ENCODE data around the gene PLTP. TPM values are rescaled to one million over a fixed set of nuclear protein-coding genes. Genes with fewer than 3 reads are reported as not detected.

Gene PLTP
- total RNA-seq = 36.3 and 43.6 TPM in 2 replicates

GRCh38 chr20:45911486-45912343, at the start of gene PLTP:
Gene PLTP, minus strand, starts transcription at chr20:45912155. Its CDS starts 703 bp downstream, at chr20:45911452.

GRCh38 chr20:45934586-45935415, 22.8 kb upstream of the PLTP start, which contains the start of gene PCIF1:
Gene PCIF1, plus strand, starts transcription at chr20:45934683. Its CDS starts 4,317 bp downstream, at chr20:45939000.

GRCh38 chr20:45890985-45891983, 20.7 kb downstream of the PLTP start, which contains the start of the genes CTSA and NEURL2:
Gene CTSA, plus strand, starts transcription at chr20:45891335. Its CDS starts 234 bp downstream, at chr20:45891569.
Gene NEURL2, minus strand, starts transcription at chr20:45891208. Its CDS starts 217 bp downstream, at chr20:45890991.

GRCh38 chr20:45887346-45887715, 24.6 kb downstream of the PLTP start, which contains the start of gene SPATA25:
Gene SPATA25, minus strand, starts transcription at chr20:45887622. Its CDS starts 32 bp downstream, at chr20:45887590.

GRCh38 chr20:45880988-45881788, 30.8 kb downstream of the PLTP start, which contains the start of gene ZSWIM1:
Gene ZSWIM1, plus strand, starts transcription at chr20:45881227. Its CDS starts 1,366 bp downstream, at chr20:45882593.

GRCh38 chr20:45857114-45857881, 54.7 kb downstream of the PLTP start, which contains the start of the genes ACOT8 and ZSWIM3:
Gene ACOT8, minus strand, starts transcription at chr20:45857392. Its CDS starts 77 bp downstream, at chr20:45857315.
Gene ZSWIM3, plus strand, starts transcription at chr20:45857614. Its CDS starts 212 bp downstream, at chr20:45857826.

Other genes with a start within 250 kb of the PLTP start
- gene WFDC11, start 241.9 kb downstream of the PLTP start, total RNA-seq = not detected in 2 replicates
- gene WFDC13, start 210.1 kb downstream of the PLTP start, total RNA-seq = not detected in 2 replicates
- gene WFDC10B, start 207.1 kb downstream of the PLTP start, total RNA-seq = not detected in 2 replicates
- gene SPINT4, start 189.8 kb downstream of the PLTP start, total RNA-seq = not detected in 2 replicates
- gene WFDC3, start 120.3 kb downstream of the PLTP start, total RNA-seq = 0.89 and 5.8 TPM in 2 replicates
- gene DNTTIP1, start 120.2 kb downstream of the PLTP start, total RNA-seq = 28.5 and 34.6 TPM in 2 replicates
- 85.6 and 91.8 TPM in 2 replicates for gene UBE2C, start 99.5 kb downstream of the PLTP start, total RNA-seq
- gene TNNC2, start 84.8 kb downstream of the PLTP start, total RNA-seq = not detected in 2 replicates
- 69.8 and 73.5 TPM in 2 replicates for gene SNX21, start 78.4 kb downstream of the PLTP start, total RNA-seq
- 58.3 and 71.8 TPM in 2 replicates for gene ACOT8, start 54.8 kb downstream of the PLTP start, total RNA-seq
- gene ZSWIM3, start 54.5 kb downstream of the PLTP start, total RNA-seq = 2.6 and 5.1 TPM in 2 replicates
- 7.8 and 12.2 TPM in 2 replicates for gene ZSWIM1, start 30.9 kb downstream of the PLTP start, total RNA-seq
- not detected in 2 replicates for gene SPATA25, start 24.5 kb downstream of the PLTP start, total RNA-seq
- gene NEURL2, start 20.9 kb downstream of the PLTP start, total RNA-seq = 1.2 and 6.4 TPM in 2 replicates
- 87.2 and 101 TPM in 2 replicates for gene CTSA, start 20.8 kb downstream of the PLTP start, total RNA-seq
- gene PCIF1, start 22.5 kb upstream of the PLTP start, total RNA-seq = 13.8 and 31.7 TPM in 2 replicates
- 9.5 and 12.4 TPM in 2 replicates for gene ZNF335, start 60.0 kb upstream of the PLTP start, total RNA-seq
- under 0.01 and 0.58 TPM in 2 replicates for gene MMP9, start 96.8 kb upstream of the PLTP start, total RNA-seq
- 0.18 TPM in 1 of 2 replicates, not detected in the other for gene SLC12A5, start 117.1 kb upstream of the PLTP start, total RNA-seq
- gene NCOA5, start 177.8 kb upstream of the PLTP start, total RNA-seq = 13.8 and 16.4 TPM in 2 replicates
- gene CD40, start 206.2 kb upstream of the PLTP start, total RNA-seq = 6.7 and 11.8 TPM in 2 replicates